GM23338 (cell line): ENCODE data around the gene FRK. TPM values are rescaled to one million over a fixed set of nuclear protein-coding genes. Genes with fewer than 3 reads are reported as not detected.

Experiments used
- ATAC-seq: fragments of 200-7000 bp; cut with Tn5 transposase; 3 replicates; pipeline ENCODE4 v1.9.1; 2020
- DNase-seq: peaks from one replicate; pipeline ENCODE4 v3.0.0-alpha.2; 2015; ENCODE audit warnings: low spot score
- H2AFZ ChIP-seq: fragments of 200-600 bp; sonication (generic); 2 replicates; pipeline ENCODE4 v1.8.0; 2016; ENCODE audit warnings: antibody characterized with exemption, mild to moderate bottlenecking, moderate library complexity
- H3F3A ChIP-seq: fragments of 200-600 bp; sonication (generic); replicated peaks from 2 replicates; pipeline ENCODE4 v1.8.0; 2017; ENCODE audit warnings: antibody characterized with exemption, mixed run types, low read depth
- H3K27ac ChIP-seq: fragments of 200-600 bp; sonication (generic); 2 replicates; pipeline ENCODE4 v1.6.1; 2016; ENCODE audit warnings: low read depth
- H3K27me3 ChIP-seq: fragments of 200-600 bp; sonication (generic); 2 replicates; pipeline ENCODE4 v1.8.0; 2016; ENCODE audit warnings: mild to moderate bottlenecking, mixed run types, moderate library complexity; ENCODE audit not compliant: insufficient read depth
- H3K36me3 ChIP-seq: fragments of 200-600 bp; sonication (generic); 2 replicates; pipeline ENCODE4 v1.8.0; 2016; ENCODE audit warnings: mild to moderate bottlenecking; ENCODE audit not compliant: insufficient read depth
- H3K4me1 ChIP-seq: fragments of 200-600 bp; sonication (generic); 2 replicates; pipeline ENCODE4 v1.8.0; 2016; ENCODE audit warnings: mild to moderate bottlenecking, moderate library complexity; ENCODE audit not compliant: insufficient read depth
- H3K4me2 ChIP-seq: fragments of 200-600 bp; sonication (generic); 2 replicates; pipeline ENCODE4 v1.7.1; 2017; ENCODE audit warnings: mixed run types
- H3K4me3 ChIP-seq: fragments of 200-600 bp; sonication (generic); 2 replicates; pipeline ENCODE4 v1.6.1; 2016; ENCODE audit warnings: mixed run types
- H3K79me2 ChIP-seq: fragments of 200-600 bp; sonication (generic); replicated peaks from 2 replicates; pipeline ENCODE4 v1.8.0; 2017; ENCODE audit warnings: mild to moderate bottlenecking; ENCODE audit not compliant: insufficient read depth
- H3K9me2 ChIP-seq: fragments of 200-600 bp; sonication (generic); 2 replicates; pipeline ENCODE4 v1.8.0; 2017; ENCODE audit not compliant: insufficient read depth
- H4K20me1 ChIP-seq: fragments of 200-600 bp; sonication (generic); replicated peaks from 2 replicates; pipeline ENCODE4 v1.8.0; 2017; ENCODE audit warnings: mild to moderate bottlenecking; ENCODE audit not compliant: insufficient read depth
- H3K27ac Mint-ChIP-seq: 2 replicates; pipeline ENCODE4 v1.8.0; 2020; ENCODE audit warnings: inconsistent platforms, mild to moderate bottlenecking, moderate library complexity, mixed read lengths
- H3K27me3 Mint-ChIP-seq: 3 replicates; pipeline ENCODE4 v1.8.0; 2022; ENCODE audit warnings: low read depth, mild to moderate bottlenecking, moderate library complexity, mixed read lengths, inconsistent platforms; ENCODE audit not compliant: insufficient read depth, poor library complexity
- H3K36me3 Mint-ChIP-seq: 3 replicates; pipeline ENCODE4 v1.8.0; 2021; ENCODE audit warnings: low read depth, mild to moderate bottlenecking, inconsistent platforms, moderate library complexity, mixed read lengths
- H3K4me1 Mint-ChIP-seq: 3 replicates; pipeline ENCODE4 v1.8.0; 2020; ENCODE audit warnings: mild to moderate bottlenecking, inconsistent platforms, mixed read lengths
- H3K4me3 Mint-ChIP-seq: 3 replicates; pipeline ENCODE4 v1.8.0; 2021; ENCODE audit warnings: moderate library complexity, mild to moderate bottlenecking, inconsistent platforms, mixed read lengths
- H3K9me3 Mint-ChIP-seq: 3 replicates; pipeline ENCODE4 v1.8.0; 2020; ENCODE audit warnings: moderate library complexity, mild to moderate bottlenecking, inconsistent platforms, mixed read lengths
- ETS1 ChIP-seq: IDR thresholded peaks from 2 replicates; pipeline ENCODE4 v1.6.1; 2016; ENCODE audit warnings: antibody characterized with exemption
- EZH2phosphoT487 ChIP-seq: fragments of 200-600 bp; sonication (generic); IDR thresholded peaks from one replicate; pipeline ENCODE4 v1.8.1; 2018; ENCODE audit warnings: antibody characterized with exemption; ENCODE audit not compliant: unreplicated experiment
- NANOG ChIP-seq: IDR thresholded peaks from 2 replicates; pipeline ENCODE4 v1.6.1; 2016; ENCODE audit warnings: antibody characterized with exemption, borderline replicate concordance
- POLR2AphosphoS5 ChIP-seq: IDR thresholded peaks from 2 replicates; pipeline ENCODE4 v1.6.1; 2016; ENCODE audit warnings: antibody characterized with exemption, low read depth
- polyA plus RNA-seq: library from polyadenylated mRNA; unstranded; fragments of >200 nt; fragmentation: Nextera tagmentation; extraction: Ambion mirVana; gene quantifications from 2 replicates; pipeline ENCODE4 v1.2.1, GENCODE V29; 2016
- total RNA-seq: library from RNA; depleted of rRNA; stranded (reverse); fragments of >200 nt; shearing (Covaris generic); gene quantifications from 2 replicates; pipeline ENCODE4 v1.2.3, GENCODE V29; 2014
- TF ChIP-seq, protein P1 (sequence below): IDR thresholded peaks from one replicate; pipeline ENCODE4 v1.6.1; 2018; ENCODE audit warnings: antibody characterized with exemption; ENCODE audit not compliant: unreplicated experiment
- TF ChIP-seq, protein P2 (sequence below), 2 experiments: fragments of 200-600 bp in 1 of 2; sonication (generic) in 1 of 2; conservative IDR thresholded peaks; 2 replicates each; pipeline versions ENCODE4 v1.5.1 to v1.6.1; 2016 to 2017; ENCODE audit warnings: antibody characterized with exemption in 2 of 2, low read depth in 2 of 2, mild to moderate bottlenecking in 2 of 2, moderate library complexity in 1 of 2
- TF ChIP-seq, protein P3 (sequence below): fragments of 250-450 bp; sonication (Bioruptor Pico); IDR thresholded peaks from 2 replicates; pipeline ENCODE4 v1.5.0; 2020; ENCODE audit warnings: mild to moderate bottlenecking, moderate library complexity

The FRK gene
- total and polyA plus RNA-seq, 2 experiments from 2014 or later, result 0.06 to 0.24 TPM

GRCh38 chr6:116030770-116031169 lies 29.9 kb downstream of the FRK start:
- H3K4me3 Mint-ChIP-seq, result no peak overlapping the region
- no peaks in the 10 kb centered on the region for H3K79me2 ChIP-seq
- peaks cover 14% of the 10 kb centered on the region for H3K4me1 Mint-ChIP-seq
- no peaks in the 10 kb centered on the region for H3K36me3 ChIP-seq
- H3K27me3 ChIP-seq, result no peaks in the 10 kb centered on the region
- no peak overlapping the region for H3K4me3 ChIP-seq
- ATAC-seq (no peak), DNase-seq (no peak)
- TF ChIP-seq ETS1 (no peak), NANOG (no peak), EZH2phosphoT487 (no peak), POLR2AphosphoS5 (no peak)
- TF ChIP-seq, protein P1, sequence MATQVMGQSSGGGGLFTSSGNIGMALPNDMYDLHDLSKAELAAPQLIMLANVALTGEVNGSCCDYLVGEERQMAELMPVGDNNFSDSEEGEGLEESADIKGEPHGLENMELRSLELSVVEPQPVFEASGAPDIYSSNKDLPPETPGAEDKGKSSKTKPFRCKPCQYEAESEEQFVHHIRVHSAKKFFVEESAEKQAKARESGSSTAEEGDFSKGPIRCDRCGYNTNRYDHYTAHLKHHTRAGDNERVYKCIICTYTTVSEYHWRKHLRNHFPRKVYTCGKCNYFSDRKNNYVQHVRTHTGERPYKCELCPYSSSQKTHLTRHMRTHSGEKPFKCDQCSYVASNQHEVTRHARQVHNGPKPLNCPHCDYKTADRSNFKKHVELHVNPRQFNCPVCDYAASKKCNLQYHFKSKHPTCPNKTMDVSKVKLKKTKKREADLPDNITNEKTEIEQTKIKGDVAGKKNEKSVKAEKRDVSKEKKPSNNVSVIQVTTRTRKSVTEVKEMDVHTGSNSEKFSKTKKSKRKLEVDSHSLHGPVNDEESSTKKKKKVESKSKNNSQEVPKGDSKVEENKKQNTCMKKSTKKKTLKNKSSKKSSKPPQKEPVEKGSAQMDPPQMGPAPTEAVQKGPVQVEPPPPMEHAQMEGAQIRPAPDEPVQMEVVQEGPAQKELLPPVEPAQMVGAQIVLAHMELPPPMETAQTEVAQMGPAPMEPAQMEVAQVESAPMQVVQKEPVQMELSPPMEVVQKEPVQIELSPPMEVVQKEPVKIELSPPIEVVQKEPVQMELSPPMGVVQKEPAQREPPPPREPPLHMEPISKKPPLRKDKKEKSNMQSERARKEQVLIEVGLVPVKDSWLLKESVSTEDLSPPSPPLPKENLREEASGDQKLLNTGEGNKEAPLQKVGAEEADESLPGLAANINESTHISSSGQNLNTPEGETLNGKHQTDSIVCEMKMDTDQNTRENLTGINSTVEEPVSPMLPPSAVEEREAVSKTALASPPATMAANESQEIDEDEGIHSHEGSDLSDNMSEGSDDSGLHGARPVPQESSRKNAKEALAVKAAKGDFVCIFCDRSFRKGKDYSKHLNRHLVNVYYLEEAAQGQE, result no peak
- TF ChIP-seq, protein P2, sequence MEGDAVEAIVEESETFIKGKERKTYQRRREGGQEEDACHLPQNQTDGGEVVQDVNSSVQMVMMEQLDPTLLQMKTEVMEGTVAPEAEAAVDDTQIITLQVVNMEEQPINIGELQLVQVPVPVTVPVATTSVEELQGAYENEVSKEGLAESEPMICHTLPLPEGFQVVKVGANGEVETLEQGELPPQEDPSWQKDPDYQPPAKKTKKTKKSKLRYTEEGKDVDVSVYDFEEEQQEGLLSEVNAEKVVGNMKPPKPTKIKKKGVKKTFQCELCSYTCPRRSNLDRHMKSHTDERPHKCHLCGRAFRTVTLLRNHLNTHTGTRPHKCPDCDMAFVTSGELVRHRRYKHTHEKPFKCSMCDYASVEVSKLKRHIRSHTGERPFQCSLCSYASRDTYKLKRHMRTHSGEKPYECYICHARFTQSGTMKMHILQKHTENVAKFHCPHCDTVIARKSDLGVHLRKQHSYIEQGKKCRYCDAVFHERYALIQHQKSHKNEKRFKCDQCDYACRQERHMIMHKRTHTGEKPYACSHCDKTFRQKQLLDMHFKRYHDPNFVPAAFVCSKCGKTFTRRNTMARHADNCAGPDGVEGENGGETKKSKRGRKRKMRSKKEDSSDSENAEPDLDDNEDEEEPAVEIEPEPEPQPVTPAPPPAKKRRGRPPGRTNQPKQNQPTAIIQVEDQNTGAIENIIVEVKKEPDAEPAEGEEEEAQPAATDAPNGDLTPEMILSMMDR (conservative IDR thresholded peaks at IDR 0.05; ENCODE audit: low read depth in 2 of 2), result no peak
- TF ChIP-seq, protein P3, sequence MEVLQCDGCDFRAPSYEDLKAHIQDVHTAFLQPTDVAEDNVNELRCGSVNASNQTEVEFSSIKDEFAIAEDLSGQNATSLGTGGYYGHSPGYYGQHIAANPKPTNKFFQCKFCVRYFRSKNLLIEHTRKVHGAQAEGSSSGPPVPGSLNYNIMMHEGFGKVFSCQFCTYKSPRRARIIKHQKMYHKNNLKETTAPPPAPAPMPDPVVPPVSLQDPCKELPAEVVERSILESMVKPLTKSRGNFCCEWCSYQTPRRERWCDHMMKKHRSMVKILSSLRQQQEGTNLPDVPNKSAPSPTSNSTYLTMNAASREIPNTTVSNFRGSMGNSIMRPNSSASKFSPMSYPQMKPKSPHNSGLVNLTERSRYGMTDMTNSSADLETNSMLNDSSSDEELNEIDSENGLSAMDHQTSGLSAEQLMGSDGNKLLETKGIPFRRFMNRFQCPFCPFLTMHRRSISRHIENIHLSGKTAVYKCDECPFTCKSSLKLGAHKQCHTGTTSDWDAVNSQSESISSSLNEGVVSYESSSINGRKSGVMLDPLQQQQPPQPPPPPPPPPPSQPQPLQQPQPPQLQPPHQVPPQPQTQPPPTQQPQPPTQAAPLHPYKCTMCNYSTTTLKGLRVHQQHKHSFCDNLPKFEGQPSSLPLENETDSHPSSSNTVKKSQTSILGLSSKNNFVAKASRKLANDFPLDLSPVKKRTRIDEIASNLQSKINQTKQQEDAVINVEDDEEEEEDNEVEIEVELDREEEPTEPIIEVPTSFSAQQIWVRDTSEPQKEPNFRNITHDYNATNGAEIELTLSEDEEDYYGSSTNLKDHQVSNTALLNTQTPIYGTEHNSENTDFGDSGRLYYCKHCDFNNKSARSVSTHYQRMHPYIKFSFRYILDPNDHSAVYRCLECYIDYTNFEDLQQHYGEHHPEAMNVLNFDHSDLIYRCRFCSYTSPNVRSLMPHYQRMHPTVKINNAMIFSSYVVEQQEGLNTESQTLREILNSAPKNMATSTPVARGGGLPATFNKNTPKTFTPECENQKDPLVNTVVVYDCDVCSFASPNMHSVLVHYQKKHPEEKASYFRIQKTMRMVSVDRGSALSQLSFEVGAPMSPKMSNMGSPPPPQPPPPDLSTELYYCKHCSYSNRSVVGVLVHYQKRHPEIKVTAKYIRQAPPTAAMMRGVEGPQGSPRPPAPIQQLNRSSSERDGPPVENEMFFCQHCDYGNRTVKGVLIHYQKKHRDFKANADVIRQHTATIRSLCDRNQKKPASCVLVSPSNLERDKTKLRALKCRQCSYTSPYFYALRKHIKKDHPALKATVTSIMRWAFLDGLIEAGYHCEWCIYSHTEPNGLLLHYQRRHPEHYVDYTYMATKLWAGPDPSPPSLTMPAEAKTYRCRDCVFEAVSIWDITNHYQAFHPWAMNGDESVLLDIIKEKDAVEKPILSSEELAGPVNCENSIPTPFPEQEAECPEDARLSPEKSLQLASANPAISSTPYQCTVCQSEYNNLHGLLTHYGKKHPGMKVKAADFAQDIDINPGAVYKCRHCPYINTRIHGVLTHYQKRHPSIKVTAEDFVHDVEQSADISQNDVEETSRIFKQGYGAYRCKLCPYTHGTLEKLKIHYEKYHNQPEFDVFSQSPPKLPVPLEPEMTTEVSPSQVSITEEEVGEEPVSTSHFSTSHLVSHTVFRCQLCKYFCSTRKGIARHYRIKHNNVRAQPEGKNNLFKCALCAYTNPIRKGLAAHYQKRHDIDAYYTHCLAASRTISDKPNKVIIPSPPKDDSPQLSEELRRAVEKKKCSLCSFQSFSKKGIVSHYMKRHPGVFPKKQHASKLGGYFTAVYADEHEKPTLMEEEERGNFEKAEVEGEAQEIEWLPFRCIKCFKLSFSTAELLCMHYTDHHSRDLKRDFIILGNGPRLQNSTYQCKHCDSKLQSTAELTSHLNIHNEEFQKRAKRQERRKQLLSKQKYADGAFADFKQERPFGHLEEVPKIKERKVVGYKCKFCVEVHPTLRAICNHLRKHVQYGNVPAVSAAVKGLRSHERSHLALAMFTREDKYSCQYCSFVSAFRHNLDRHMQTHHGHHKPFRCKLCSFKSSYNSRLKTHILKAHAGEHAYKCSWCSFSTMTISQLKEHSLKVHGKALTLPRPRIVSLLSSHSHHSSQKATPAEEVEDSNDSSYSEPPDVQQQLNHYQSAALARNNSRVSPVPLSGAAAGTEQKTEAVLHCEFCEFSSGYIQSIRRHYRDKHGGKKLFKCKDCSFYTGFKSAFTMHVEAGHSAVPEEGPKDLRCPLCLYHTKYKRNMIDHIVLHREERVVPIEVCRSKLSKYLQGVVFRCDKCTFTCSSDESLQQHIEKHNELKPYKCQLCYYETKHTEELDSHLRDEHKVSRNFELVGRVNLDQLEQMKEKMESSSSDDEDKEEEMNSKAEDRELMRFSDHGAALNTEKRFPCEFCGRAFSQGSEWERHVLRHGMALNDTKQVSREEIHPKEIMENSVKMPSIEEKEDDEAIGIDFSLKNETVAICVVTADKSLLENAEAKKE (CRISPR knock-in tag), result no peak
- no peaks in the 10 kb centered on the region for H3K36me3 Mint-ChIP-seq
- no peak overlapping the region for H3K27ac ChIP-seq
- H3K9me3 Mint-ChIP-seq, result no peaks in the 10 kb centered on the region
- no peaks in the 10 kb centered on the region for H4K20me1 ChIP-seq
- H3K27me3 Mint-ChIP-seq, result no peaks in the 10 kb centered on the region
- peaks cover 6% of the 10 kb centered on the region; the same call in 1 of the 2 replicates for H3K4me1 ChIP-seq
- H3K4me2 ChIP-seq, result no peak overlapping the region
- H3F3A ChIP-seq, result no peaks in the 10 kb centered on the region
- no peak overlapping the region for H3K27ac Mint-ChIP-seq
- no peak overlapping the region for H2AFZ ChIP-seq
- no peaks in the 10 kb centered on the region for H3K9me2 ChIP-seq
